LNCaP clone FGC (cell line): ENCODE results near the gene NFIB.

Experiments used
- DNase-seq: peaks from one replicate; pipeline ENCODE4 v3.0.0-alpha.2; 2011; ENCODE audit warnings: low read depth
- H3K4me3 ChIP-seq: 2 replicates; pipeline ENCODE4 v1.5.1; 2011; ENCODE audit warnings: mild to moderate bottlenecking, low read depth, low read length, control low read depth
- TF ChIP-seq, protein P1 (sequence below): IDR thresholded peaks from 2 replicates; pipeline ENCODE4 v1.5.1; 2012; ENCODE audit warnings: mild to moderate bottlenecking; ENCODE audit not compliant: control insufficient read depth, insufficient read depth; ENCODE audit errors: extremely low read depth

NFIB gene

DNA sequence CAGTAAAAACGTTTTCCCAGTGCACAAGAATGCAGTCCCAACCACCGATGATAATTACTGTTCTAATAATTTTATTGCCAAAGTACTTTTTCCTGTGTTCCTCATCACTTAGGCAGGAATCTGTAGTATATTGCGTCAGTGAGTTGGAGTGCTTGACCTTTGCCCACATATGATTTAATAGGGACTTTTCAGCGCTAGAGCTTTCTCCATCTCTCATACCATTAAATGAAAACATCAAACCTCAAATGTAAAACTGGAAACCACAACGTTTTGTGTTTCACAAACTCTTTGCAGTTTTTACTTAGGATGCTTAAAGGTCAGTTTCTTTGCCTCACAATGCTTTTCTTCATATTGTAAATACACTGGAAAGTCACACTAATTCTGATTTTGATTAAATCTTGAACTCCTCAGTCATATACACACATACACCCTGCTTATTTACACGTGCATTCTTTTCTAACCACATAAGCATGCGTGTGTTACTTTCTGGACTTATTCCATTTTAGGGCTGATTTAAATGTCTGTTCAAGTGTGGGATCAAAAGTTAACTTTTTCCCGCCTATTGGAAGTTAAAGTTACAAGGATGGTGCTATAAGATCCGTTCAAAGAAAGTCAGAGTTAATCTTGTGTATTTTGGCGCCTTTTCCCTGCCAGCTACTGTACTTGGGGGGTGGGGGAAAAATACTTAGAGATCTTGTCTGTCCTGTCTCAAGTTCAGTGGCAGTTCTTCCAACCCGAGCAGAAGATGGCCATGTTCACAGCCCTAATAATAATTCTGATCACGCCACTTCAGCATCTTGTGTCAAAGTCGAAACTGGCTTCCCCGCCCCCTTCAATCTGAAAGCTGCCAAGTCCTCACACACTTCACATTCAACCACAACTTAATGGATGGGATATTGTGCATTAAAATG is 6.6 kb upstream of the NFIB start:
- no peak for DNase-seq
- H3K4me3 ChIP-seq = no peak overlapping the region

DNA sequence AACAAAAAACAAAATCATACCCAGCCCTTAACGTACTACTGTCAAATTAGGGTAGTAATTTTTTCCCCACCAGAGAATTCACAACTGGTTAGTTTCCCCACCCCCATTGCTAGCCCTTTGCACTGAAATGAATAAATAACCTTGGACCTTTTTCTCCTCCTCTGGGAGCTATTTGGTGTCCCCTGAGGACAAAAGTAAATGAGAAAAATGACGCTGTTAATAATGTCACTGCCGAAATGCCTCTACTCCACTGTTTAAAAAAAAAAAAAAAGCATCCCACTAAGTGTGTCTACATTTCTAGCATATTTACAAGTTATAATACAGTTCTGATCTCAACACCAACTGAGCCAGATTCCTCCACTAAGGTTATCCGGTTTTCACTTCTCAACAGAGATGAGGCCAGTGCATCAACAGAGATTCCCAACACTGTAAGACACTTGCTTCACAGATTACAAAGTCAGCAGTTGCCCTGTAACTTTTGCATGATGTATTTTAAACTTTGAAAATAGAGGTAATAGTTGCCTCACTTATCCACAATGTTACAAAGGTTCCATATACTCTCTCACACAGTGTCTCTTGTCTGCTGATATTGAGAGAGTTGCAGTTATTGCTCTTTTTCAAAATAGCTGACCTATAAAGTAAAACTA is 5.1 kb upstream of the NFIB start:
- no peak for DNase-seq
- H3K4me3 ChIP-seq = no peak overlapping the region
- TF ChIP-seq, protein P1, sequence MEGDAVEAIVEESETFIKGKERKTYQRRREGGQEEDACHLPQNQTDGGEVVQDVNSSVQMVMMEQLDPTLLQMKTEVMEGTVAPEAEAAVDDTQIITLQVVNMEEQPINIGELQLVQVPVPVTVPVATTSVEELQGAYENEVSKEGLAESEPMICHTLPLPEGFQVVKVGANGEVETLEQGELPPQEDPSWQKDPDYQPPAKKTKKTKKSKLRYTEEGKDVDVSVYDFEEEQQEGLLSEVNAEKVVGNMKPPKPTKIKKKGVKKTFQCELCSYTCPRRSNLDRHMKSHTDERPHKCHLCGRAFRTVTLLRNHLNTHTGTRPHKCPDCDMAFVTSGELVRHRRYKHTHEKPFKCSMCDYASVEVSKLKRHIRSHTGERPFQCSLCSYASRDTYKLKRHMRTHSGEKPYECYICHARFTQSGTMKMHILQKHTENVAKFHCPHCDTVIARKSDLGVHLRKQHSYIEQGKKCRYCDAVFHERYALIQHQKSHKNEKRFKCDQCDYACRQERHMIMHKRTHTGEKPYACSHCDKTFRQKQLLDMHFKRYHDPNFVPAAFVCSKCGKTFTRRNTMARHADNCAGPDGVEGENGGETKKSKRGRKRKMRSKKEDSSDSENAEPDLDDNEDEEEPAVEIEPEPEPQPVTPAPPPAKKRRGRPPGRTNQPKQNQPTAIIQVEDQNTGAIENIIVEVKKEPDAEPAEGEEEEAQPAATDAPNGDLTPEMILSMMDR = no peak

More for the DNA sequence above, 6.6 kb upstream of the NFIB start:
- TF ChIP-seq, protein P1 = no peak

DNA sequence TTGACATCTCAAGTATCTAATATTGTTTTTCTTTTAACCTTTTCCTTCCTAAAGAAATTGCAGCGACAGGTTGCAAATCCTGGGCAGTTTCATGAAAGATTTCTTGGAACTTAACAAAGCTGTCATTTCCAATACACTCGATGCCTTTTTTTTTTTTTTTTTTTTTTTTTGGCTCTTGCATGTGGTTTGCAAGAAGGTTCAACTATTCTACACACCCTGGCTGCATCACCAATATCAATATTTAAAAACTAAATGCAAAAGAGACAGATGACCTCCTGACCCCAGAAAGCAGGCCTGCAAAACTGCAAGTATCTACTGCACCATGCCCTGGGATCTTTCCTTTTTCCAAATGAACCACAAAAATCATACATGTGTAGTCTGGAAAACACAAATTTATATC is 4.4 kb upstream of the NFIB start:
- no peak for DNase-seq

DNA sequence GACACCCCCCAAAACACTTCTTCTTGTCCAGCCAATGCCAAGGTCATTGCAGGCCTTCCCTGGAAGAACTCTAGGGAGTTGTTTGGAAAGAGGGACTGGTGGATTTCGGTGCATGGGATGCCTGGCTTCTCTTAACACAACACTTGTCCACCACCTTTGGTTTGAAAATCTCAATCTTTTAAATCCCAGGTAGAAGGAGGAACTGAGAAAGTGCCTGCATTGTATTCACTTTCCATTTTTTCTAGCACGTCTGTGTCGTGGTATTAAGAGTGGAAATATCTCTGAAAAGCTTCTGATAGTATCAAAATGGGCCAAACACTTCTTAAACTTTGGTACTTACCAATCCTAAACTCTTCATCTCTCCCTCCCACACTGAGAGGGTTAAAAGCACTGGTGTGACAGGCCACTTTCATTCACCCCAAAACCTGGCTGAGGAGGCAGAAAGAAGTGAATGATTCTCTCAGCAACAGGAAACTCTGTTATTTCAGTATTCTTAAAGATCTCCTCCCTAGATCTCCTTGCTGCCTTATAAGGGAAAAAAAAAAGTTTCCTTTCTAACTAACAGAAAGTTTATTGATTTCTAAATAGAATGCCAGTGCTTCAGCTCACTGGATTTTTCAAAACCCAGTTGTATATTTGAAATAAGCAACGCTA is 3.9 kb upstream of the NFIB start:
- no peak for DNase-seq

More for the DNA sequence above, 4.4 kb upstream of the NFIB start:
- TF ChIP-seq, protein P1 = no peak
- no peak overlapping the region for H3K4me3 ChIP-seq

DNA sequence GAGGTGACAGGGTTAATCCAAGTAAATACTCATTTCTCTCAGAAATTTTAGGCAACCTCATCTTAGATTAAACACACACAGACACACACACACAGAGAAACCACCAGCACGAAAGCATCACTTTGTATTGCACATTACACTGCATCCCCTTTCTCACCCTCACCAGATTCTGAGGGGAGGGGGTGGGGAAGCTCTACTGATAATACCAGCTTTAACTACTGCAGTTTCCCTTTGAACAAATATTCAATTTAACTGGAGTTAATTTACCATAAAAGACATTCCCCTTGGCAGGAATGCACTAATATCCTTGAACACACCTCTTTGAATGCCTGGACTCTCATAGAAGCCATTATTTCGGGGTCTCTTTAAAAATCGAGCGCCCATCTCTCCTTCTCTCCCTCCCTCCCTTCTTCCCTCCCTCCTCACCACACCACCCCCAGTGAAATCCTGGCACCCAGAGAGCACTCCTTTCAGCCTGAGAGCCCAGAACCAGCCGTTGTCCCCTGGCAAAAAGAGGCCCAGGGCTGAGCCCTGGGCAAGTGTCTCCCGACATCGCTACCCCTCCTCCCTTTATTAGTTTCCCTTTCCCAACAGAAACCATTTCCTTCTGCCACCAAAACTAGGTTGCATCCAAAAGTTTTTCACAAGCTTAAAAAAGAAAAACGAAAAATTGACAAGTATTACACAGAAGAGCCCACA is 2.8 kb upstream of the NFIB start:
- no peak overlapping the region for H3K4me3 ChIP-seq
- DNase-seq = no peak
- TF ChIP-seq, protein P1 = no peak

More for the DNA sequence above, 3.9 kb upstream of the NFIB start:
- H3K4me3 ChIP-seq = no peak overlapping the region
- TF ChIP-seq, protein P1 = no peak

DNA sequence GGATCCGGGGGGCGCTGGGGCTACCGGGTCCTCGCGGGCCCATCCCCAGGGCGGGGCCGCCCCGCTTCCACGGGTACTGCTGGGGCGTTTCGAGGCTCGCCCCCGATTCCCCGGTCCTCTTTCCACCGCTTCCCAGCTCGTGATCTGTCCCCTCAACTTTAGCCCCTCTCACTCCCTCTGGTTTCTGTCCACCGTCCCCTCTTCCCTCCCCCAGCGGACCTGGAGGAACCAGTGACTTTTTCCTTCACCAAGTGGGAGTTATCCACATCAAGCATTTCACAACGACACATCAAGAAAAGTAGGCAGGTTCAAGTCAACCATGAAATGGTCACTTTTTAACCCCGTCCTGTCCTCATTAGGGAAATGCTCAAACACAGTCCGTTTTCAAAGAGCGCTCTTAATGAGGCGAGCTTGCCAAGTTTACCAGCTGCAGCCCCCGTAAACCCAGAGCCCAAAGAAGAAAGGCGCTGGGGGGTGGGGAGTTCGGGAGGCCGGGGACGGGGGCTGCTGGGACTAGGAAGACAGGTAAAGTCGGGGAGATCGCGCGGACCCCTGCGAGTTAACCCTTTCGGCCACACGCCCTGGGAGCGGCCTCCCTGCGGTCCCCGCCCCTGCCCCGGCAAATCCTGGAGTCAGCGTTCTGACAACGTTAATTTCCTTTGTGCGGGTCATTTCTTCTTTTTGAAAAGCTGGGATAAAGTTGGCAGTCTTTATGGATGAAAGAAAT is 2.1 kb upstream of the NFIB start:
- TF ChIP-seq, protein P1 = no peak
- 0 out of 2 replicates have a peak overlapping the region, but pooled peaks have one; percentile 13 for H3K4me3 ChIP-seq
- no peak for DNase-seq
